ENCODE data around the gene BCL11B. TPM values are rescaled to one million over a fixed set of nuclear protein-coding genes. Genes with fewer than 3 reads are reported as not detected.

Gene BCL11B
- total and polyA plus RNA-seq, 2 donors = 15.1 to 55.5 TPM

- 20% methylated on average over 10 of the region's 10 CpGs for WGBS
Observed at GRCh38 chr14:99265571-99265970, 6.4 kb downstream of the BCL11B start.

GRCh38 chr14:99264691-99265450 lies 7.1 kb downstream of the BCL11B start:
- Histone ChIP-seq H3K36me3 (ENCODE audit: control insufficient read depth in 2 of 2, insufficient read depth in 2 of 2, low read length in 1 of 2) (peaks cover 7 to 87% of the 10 kb centered on the region in 2 donors), H3K4me3 (ENCODE audit: low read length in 2 of 2) (peak overlapping the region; percentile 91 to 99), H3K27ac (ENCODE audit: low read depth in 1 of 2, low read length in 1 of 2) (peak overlapping the region; percentile 93 to 99), H3K27me3 (ENCODE audit: control insufficient read depth in 2 of 2, insufficient read depth in 1 of 2, low read length in 1 of 2) (peaks cover 0 to 8% of the 10 kb centered on the region in 2 donors), H3K9me3 (ENCODE audit: control insufficient read depth in 2 of 2, insufficient read depth in 1 of 2, low read length in 1 of 2) (no peaks in the 10 kb centered on the region), H3K4me1 (ENCODE audit: control insufficient read depth in 2 of 2, insufficient read depth in 2 of 2, low read length in 2 of 2) (peaks cover 20 to 60% of the 10 kb centered on the region in 2 donors)
- peak in 1 of 9 donors; percentile 66 for DNase-seq (ENCODE audit: low read depth in 6 of 9, low spot score in 9 of 9)
- WGBS = 16% methylated on average over 17 of the region's 17 CpGs

More at GRCh38 chr14:99265571-99265970, 6.4 kb downstream of the BCL11B start:
- peaks cover 18 to 53% of the 10 kb centered on the region in 2 donors for H3K4me1 ChIP-seq (ENCODE audit: control insufficient read depth in 2 of 2, insufficient read depth in 2 of 2, low read length in 2 of 2)
- H3K4me3 ChIP-seq (ENCODE audit: low read length in 2 of 2) = peak overlapping the region; percentile 91 to 99
- H3K27me3 ChIP-seq (ENCODE audit: control insufficient read depth in 2 of 2, insufficient read depth in 1 of 2, low read length in 1 of 2) = peaks cover 0 to 11% of the 10 kb centered on the region in 2 donors
- H3K36me3 ChIP-seq (ENCODE audit: control insufficient read depth in 2 of 2, insufficient read depth in 2 of 2, low read length in 1 of 2) = peaks cover 7 to 80% of the 10 kb centered on the region in 2 donors
- H3K9me3 ChIP-seq (ENCODE audit: control insufficient read depth in 2 of 2, insufficient read depth in 1 of 2, low read length in 1 of 2) = no peaks in the 10 kb centered on the region
- DNase-seq (ENCODE audit: low read depth in 6 of 9, low spot score in 9 of 9) = peak in 1 of 9 donors; percentile 76
- peak overlapping the region; percentile 93 to 99 for H3K27ac ChIP-seq (ENCODE audit: low read depth in 1 of 2, low read length in 1 of 2)

- peak overlapping the region; percentile 97 to 99 for H3K27ac ChIP-seq (ENCODE audit: low read depth in 1 of 2, low read length in 1 of 2)
- peak in 1 of 9 donors; percentile 50 for DNase-seq (ENCODE audit: low read depth in 6 of 9, low spot score in 9 of 9)
- H3K4me3 ChIP-seq (ENCODE audit: low read length in 2 of 2) = peak overlapping the region; percentile 19 to 91
- H3K27me3 ChIP-seq (ENCODE audit: control insufficient read depth in 2 of 2, insufficient read depth in 1 of 2, low read length in 1 of 2) = peaks cover 0 to 5% of the 10 kb centered on the region in 2 donors
- H3K9me3 ChIP-seq (ENCODE audit: control insufficient read depth in 2 of 2, insufficient read depth in 1 of 2, low read length in 1 of 2) = no peaks in the 10 kb centered on the region
- H3K4me1 ChIP-seq (ENCODE audit: control insufficient read depth in 2 of 2, insufficient read depth in 2 of 2, low read length in 2 of 2) = peaks cover 21 to 69% of the 10 kb centered on the region in 2 donors
- H3K36me3 ChIP-seq (ENCODE audit: control insufficient read depth in 2 of 2, insufficient read depth in 2 of 2, low read length in 1 of 2) = peaks cover 10 to 93% of the 10 kb centered on the region in 2 donors
- WGBS = 38% methylated on average over 8 of the region's 8 CpGs
Observed at GRCh38 chr14:99263564-99264330, 8.2 kb downstream of the BCL11B start.

GRCh38 chr14:99262977-99263448 lies 9.0 kb downstream of the BCL11B start:
- peak in 1 of 9 donors; percentile 58 for DNase-seq (ENCODE audit: low read depth in 6 of 9, low spot score in 9 of 9)
- peak overlapping the region; percentile 97 to 99 for H3K27ac ChIP-seq (ENCODE audit: low read depth in 1 of 2, low read length in 1 of 2)
- peak overlapping the region; percentile 19 to 91 for H3K4me3 ChIP-seq (ENCODE audit: low read length in 2 of 2)
- peaks cover 13 to 94% of the 10 kb centered on the region in 2 donors for H3K36me3 ChIP-seq (ENCODE audit: control insufficient read depth in 2 of 2, insufficient read depth in 2 of 2, low read length in 1 of 2)
- no peaks in the 10 kb centered on the region for H3K27me3 ChIP-seq (ENCODE audit: control insufficient read depth in 2 of 2, insufficient read depth in 1 of 2, low read length in 1 of 2)
- no peaks in the 10 kb centered on the region for H3K9me3 ChIP-seq (ENCODE audit: control insufficient read depth in 2 of 2, insufficient read depth in 1 of 2, low read length in 1 of 2)
- peaks cover 27 to 76% of the 10 kb centered on the region in 2 donors for H3K4me1 ChIP-seq (ENCODE audit: control insufficient read depth in 2 of 2, insufficient read depth in 2 of 2, low read length in 2 of 2)
- 30% methylated on average over 11 of the region's 11 CpGs for WGBS

GRCh38 chr14:99261912-99262787 lies 9.8 kb downstream of the BCL11B start:
- H3K27me3 ChIP-seq (ENCODE audit: control insufficient read depth in 2 of 2, insufficient read depth in 1 of 2, low read length in 1 of 2) = no peaks in the 10 kb centered on the region
- peaks cover 22 to 96% of the 10 kb centered on the region in 2 donors for H3K36me3 ChIP-seq (ENCODE audit: control insufficient read depth in 2 of 2, insufficient read depth in 2 of 2, low read length in 1 of 2)
- 17% methylated on average over 25 of the region's 25 CpGs for WGBS
- peak overlapping the region; percentile 97 to 99 for H3K27ac ChIP-seq (ENCODE audit: low read depth in 1 of 2, low read length in 1 of 2)
- peaks cover 27 to 84% of the 10 kb centered on the region in 2 donors for H3K4me1 ChIP-seq (ENCODE audit: control insufficient read depth in 2 of 2, insufficient read depth in 2 of 2, low read length in 2 of 2)
- DNase-seq (ENCODE audit: low read depth in 6 of 9, low spot score in 9 of 9) = peak in 6 of 9 donors; percentile 82 to 94 (median 84)
- H3K4me3 ChIP-seq (ENCODE audit: low read length in 2 of 2) = peak overlapping the region; percentile 19 to 91
- H3K9me3 ChIP-seq (ENCODE audit: control insufficient read depth in 2 of 2, insufficient read depth in 1 of 2, low read length in 1 of 2) = no peaks in the 10 kb centered on the region

GRCh38 chr14:99260587-99261551 lies 11.1 kb downstream of the BCL11B start:
- peaks cover 34 to 99% of the 10 kb centered on the region in 2 donors for H3K36me3 ChIP-seq (ENCODE audit: control insufficient read depth in 2 of 2, insufficient read depth in 2 of 2, low read length in 1 of 2)
- H3K27me3 ChIP-seq (ENCODE audit: control insufficient read depth in 2 of 2, insufficient read depth in 1 of 2, low read length in 1 of 2) = no peaks in the 10 kb centered on the region
- no peaks in the 10 kb centered on the region for H3K9me3 ChIP-seq (ENCODE audit: control insufficient read depth in 2 of 2, insufficient read depth in 1 of 2, low read length in 1 of 2)
- peak in 4 of 9 donors; percentile 67 to 84 (median 71) for DNase-seq (ENCODE audit: low read depth in 6 of 9, low spot score in 9 of 9)
- H3K4me3 ChIP-seq (ENCODE audit: low read length in 2 of 2) = peak overlapping the region; percentile 38 to 91
- H3K27ac ChIP-seq (ENCODE audit: low read depth in 1 of 2, low read length in 1 of 2) = peak overlapping the region; percentile 92 to 99
- 27% methylated on average over 20 of the region's 20 CpGs for WGBS
- peaks cover 33 to 94% of the 10 kb centered on the region in 2 donors for H3K4me1 ChIP-seq (ENCODE audit: control insufficient read depth in 2 of 2, insufficient read depth in 2 of 2, low read length in 2 of 2)

GRCh38 chr14:99260116-99260515 lies 11.9 kb downstream of the BCL11B start:
- peak overlapping the region in 1 of 2 donors; percentile 5 for H3K4me3 ChIP-seq (ENCODE audit: low read length in 2 of 2)
- 80% methylated on average over 9 of the region's 9 CpGs for WGBS
- peaks cover 34 to 95% of the 10 kb centered on the region in 2 donors for H3K4me1 ChIP-seq (ENCODE audit: control insufficient read depth in 2 of 2, insufficient read depth in 2 of 2, low read length in 2 of 2)
- H3K36me3 ChIP-seq (ENCODE audit: control insufficient read depth in 2 of 2, insufficient read depth in 2 of 2, low read length in 1 of 2) = peaks cover 41 to 99% of the 10 kb centered on the region in 2 donors
- H3K27me3 ChIP-seq (ENCODE audit: control insufficient read depth in 2 of 2, insufficient read depth in 1 of 2, low read length in 1 of 2) = no peaks in the 10 kb centered on the region
- DNase-seq (ENCODE audit: low read depth in 6 of 9, low spot score in 9 of 9) = no peak
- H3K9me3 ChIP-seq (ENCODE audit: control insufficient read depth in 2 of 2, insufficient read depth in 1 of 2, low read length in 1 of 2) = peaks cover 0 to 4% of the 10 kb centered on the region in 2 donors
- H3K27ac ChIP-seq (ENCODE audit: low read depth in 1 of 2, low read length in 1 of 2) = peak overlapping the region; percentile 92 to 99

All from thymus (tissue), 11 donors.